Hematopoietic multipotent progenitor cell treated with erythropoietin and hydrocortisone succinate and interleukin-3 and kit ligand, for 8 days (in vitro differentiated cells): ENCODE measurements around the gene VPS11.
A peak's percentile ranks its signal among the peaks of the same experiment; 100 is the strongest.
"Not testable (repeated sequence)": the region's sequence is repeated elsewhere in the genome, so short reads cannot be mapped to it uniquely, and the experiment has no call there.

ENCODE experiments used
- DNase-seq: peaks from one replicate; pipeline ENCODE4 v3.0.0-alpha.2; 2015

The VPS11 gene

DNA sequence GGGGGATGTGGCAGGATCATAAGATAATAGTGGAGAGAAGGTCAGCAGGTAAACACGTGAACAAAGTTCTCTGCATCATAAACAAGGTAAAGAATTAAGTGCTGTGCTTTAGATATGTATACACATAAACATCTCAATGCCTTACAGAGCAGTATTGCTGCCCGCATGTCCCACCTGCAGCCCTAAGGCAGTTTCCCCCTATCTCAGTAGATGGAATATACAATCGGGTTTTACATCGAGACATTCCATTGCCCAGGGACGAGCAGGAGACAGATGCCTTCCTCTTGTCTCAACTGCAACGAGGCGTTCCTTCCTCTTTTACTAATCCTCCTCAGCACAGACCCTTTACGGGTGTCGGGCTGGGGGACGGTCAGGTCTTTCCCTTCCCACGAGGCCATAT lies 28.1 kb upstream of the VPS11 start:
- DNase-seq, result not testable (repeated sequence)

DNA sequence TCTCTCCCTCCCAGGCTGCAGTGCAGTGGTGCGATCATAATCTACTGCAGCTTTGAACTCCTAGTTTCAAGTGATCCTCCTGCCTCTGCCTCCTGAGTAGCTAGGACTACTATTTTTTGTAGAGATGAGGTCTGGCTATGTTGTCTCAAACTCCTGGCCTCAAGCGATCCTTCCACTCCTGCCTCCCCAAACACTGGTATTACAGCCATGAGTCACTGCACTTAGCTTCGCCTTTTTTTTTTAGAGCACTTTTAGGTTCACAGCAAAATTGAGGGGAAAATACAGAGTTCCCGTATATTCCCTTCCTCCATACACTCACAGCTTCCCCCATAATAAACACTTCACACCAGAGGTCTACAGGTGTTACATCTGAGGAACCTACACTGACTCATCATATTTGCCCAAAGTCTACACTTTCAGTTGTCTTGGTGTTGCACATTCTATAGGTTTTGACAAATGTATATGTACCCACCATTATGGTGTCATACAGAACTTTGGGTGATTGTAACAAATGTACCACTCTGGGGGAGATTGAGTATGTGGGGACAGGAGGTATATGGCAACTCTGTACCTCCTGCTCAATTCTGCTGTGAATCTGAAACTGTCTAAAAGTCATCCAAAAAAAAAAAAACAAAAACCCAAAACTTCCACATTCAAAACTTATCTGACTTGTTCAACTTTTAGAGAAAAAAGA lies 25.6 kb upstream of the VPS11 start:
- DNase-seq, result no peak

DNA sequence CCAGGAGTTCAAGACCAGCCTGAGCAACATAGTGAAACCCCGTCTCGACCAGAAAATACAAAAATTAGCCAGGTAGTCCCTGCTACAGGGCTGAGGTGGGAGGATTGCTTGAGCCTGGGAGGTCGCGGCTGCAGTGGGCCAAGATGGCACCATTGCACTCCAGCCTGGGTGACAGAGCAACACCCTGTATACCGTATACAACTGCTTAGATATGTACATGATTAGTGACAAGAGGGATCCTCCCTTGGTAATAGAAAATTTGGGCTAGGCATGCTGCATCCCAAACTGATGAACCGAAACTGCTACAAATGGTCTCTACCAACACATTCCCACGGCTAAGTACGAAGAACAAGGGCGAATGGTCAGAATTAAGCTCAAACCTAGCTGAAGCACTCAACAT lies 24.7 kb upstream of the VPS11 start:
- DNase-seq, result no peak

DNA sequence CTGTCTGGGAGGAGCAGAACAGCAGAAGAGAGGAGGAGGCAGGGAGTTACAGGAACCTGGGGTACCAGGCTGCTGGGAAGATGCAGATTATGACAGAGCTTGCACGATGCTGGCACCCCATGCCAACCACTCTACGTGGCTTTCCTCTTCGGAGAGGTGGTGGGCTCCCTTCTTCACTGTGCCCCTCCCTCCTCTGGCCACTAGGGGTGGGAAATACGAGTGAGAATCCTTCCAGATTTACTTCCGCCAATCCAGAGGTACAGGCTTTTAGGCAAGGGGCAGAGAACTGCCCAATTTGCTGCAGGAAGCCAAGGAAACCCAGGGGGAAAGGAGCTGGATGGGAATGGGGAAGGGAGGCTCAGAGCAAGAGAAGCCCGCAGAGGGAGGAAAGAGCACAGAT lies 22.9 kb upstream of the VPS11 start:
- DNase-seq, result no peak

DNA sequence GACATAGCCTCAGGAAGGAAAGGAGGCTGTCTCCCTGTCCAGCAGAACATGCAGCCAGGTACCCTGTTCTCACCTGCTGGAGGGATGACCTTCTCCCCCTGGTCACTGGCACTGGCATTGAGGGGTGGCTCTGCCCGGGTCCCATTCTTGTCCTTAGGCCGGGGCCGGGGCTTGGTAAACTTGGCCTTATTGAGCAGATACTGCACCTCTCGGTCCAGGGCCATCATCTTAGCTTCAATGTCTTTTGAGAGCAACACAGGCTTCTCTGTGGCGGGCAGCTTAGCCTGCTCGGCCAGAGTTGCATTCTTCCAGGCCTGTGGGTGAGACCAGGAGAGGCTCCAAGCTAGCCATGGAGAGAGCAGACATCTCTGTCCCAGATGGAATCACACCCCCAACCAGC lies 21.1 kb upstream of the VPS11 start:
- DNase-seq, result no peak

DNA sequence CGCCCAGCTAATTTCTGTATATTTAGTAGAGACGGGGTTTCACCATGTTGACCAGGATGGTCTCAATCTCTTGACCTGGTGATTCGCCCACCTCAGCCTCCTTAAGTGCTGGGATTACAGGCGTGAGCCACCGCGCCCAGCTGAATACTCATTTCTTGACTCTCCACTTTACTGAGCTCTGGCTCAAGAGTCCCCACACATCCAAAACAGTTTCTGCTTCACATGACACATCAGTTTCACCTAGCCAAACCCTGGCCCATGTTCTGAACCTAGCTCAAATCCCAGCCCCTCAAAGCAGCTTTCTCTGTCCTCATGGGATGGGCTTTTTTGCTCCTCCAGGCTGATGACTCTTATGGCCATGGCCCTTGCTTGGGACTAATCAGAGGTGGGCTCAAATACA lies 20.4 kb upstream of the VPS11 start:
- DNase-seq, result no peak

DNA sequence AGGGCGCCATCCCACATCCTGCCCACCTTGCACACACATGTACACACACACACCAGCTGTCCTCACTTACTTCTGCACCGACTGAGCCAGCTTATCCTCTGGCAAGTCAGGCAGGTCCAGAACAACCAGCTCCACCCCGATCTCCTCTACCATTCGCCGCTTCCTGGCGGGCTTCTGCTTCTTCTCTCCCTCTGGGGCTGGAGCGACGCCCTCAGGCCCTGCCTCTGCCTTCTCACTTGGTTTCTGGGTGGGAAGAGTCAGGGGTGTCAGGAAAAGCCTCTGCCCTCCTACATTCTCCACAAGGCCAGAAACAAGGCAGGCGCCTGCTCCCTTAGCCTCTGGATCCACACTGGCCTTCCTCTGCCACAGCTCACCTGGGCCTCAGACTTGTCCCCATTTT lies 19.0 kb upstream of the VPS11 start:
- DNase-seq, result no peak

DNA sequence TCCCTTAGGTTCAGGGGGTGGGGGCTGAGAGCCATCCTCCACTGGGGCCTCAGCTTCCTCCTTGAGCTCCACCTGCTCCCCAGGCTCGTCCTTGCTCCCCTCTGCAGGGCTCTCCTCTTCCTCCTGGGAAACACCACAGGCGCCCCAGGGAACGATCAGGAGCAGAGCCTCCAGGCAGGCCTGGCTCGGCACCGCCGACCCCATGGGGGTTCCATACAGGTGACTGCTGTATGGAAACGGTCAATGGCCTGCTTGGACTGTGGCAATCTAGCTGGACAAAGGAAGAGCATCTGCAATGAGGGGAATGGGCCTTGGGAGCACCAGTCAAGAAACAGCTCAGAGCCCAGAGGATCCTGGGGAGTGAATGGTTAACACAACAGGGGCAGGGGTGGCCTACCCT lies 18.5 kb upstream of the VPS11 start:
- no peak for DNase-seq

DNA sequence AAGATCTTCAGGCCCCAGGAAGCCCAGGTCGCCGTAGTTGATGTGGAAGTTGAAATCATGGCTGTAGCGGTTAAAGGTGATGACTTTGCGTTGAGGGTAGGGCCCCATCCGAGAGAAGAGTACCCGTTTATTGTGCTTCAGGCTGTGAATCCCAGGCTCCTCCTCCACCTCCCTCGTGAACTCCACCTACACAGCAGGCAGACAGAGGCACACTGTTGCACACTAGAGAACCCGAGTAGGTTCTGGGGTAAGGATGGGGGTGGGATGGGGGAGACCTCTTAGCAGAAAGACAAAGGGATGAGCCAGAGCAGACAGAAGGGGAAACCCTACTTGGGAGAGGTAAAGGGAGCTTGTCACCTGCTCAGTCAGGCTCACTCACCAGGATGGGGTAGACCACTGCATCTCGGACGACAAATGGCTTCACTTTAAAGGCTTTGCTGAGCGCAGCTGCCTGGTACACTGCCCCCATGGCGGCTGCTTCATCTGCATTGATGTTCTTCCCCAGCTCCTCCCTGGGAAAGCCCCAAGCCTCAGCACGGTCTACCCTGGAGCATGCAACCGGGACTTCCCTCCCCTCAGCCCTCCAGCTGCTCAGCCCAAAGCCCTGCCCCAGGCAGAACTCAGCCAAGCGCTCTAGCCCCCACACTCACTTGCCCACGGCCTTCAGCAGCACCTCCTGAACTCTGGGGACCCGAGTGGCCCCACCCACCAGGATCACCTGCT lies 16.0 kb upstream of the VPS11 start:
- no peak for DNase-seq

DNA sequence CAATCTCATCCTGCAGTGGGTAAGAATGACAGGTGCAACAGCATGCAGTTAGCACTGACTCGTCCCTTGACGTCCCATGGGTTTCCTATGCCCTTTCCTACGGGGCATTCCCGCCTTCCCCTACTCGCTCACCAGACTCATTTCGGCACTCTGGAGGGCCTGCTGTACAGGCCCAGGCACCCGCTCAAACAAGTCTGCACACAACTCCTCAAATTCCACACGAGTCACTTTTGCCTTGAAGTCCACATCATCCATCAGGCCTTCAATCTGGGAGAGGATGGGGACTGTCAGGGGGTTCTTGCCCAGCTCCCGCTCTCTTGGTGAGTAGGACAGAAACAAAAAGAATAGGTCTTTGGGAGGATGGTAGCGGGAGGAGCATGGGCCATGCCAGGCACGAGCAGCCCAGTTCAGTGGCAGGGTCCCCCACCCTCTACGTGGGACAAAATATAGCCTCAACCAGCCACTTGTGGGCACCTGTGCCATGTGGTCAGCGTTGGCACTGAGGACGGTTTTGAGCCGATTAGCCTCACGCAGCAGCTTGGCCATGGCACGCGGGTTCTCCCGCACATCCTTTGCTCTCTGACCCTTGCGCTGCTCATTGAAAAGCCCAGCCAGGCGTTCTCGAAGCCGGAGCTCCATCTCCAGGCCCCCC lies 15.3 kb upstream of the VPS11 start:
- DNase-seq, result no peak

DNA sequence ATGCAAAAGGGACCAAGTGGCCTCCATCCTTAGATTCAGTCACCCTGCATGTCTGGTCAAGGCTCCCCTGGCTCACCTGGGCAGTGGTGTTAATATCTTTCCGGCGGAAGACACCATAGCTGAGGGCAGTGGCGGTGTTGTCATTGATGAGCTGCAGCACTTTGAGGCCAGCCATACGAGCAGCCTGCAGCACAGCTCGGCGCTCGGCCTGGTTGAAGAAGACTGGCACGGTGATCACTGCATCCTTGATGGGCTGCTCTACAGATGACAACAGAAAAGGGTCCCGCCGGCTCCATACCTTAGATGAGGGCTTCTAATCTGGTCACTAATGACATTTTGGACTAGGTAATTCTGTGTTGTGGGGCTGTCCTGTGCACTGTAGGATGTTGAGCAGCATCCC lies 13.2 kb upstream of the VPS11 start:
- DNase-seq, result no peak

DNA sequence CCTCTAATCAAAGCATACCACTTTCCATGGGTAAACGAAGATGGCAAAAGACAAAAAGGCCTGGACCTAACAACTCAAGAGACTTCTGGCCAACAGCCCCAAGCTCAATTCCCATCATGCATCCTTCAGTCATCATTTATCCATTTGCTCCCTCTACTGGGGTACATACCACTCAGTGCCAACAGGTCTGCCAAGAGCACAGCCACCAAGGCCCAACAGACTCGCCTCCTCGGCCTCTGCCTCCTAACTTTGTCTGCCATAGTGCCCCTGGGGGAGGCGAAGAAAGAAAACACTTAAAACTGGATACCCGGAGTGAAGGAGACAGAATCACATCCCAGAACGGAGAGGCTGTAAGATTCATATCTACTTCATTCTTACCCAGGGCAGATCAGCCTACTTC lies 11.7 kb upstream of the VPS11 start:
- peak; percentile 75 for DNase-seq

DNA sequence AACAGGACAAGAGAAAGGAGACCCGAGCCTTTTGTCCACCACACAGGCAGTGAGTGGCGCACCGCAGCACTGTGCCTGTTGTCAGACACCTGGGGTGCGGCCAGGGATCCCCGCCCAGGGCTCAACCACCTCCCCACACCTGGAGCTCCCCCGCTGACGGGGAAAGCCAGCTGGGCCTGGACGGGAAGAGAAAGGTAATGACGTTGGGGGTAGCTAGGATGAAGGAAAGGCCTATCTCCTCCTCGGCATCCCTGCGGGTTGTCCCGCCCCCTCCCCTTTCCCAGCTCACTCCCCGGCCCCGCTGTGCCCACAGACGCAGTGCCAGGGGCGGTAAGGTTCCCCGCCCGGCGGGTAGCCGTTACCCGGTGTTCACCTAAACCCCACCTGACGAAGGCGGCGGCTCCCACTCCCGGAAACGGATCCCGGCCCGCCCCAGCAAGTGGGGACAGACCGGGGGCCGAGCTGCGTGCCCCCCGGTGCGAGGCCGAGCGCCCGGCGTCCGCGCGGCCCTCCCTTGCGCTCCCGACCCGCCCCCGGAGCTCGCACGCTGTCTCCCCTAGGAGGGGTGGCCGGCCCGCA lies 11.1 kb upstream of the VPS11 start:
- peak; percentile 8 for DNase-seq

DNA sequence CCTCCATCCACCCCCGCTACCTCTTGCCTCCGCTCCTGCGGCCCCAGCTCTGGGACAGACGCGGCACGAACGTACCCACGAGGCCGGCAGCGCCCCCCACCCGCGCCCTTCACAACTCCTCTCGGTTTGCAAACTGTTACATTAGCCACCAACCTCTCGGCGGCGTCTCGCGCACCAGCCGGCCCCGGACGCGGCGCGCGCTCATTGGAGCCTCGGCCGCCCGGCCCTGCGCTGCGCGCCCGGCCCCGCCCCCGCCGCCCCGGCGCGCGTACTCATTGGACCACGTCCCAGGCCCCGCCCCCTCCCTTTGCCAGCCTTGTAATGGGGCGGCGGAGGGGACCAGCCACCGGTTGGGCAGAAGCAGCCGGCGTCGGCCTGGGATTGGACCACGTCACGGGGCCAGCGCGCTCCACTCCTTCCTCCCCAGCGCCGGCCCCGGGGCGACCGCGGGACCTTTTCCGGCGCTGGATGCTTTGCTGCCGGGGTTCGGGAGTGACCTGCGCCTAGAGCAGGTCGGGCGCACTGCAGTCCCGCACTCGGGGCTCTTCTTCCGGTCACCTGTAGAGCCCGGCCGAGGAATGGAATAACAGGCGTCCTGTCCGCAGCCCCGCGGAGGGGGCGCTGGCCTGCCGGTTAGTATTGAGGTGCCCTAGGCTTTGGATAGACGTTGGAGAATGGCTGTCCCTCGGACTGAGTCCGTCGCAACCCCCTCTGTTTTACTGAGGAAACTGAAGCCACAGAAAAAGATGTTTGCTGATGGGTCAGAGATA lies 10.4 kb upstream of the VPS11 start, which contains the start of gene HYOU1:
Gene HYOU1, minus strand, starts transcription at position 206 of the 770 bp plus-strand sequence. CDS start 1,045 bp downstream, outside the sequence.
- peak; percentile 94 for DNase-seq

DNA sequence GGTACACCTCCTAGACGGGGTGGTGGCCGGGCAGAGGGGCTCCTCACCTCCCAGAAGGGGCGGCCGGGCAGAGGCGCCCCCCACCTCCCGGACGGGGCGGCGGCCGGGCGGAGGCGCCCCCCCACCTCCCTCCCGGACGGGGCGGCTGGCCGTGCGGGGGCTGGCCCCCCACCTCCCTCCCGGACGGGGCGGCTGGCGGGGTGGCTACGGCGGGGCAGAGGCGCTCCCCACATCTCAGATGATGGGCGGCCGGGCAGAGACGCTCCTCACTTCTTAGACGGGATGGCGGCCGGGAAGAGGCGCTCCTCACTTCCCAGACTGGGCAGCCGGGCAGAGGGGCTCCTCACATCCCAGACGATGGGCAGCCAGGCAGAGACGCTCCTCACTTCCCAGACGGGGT lies 8.5 kb upstream of the VPS11 start:
- not testable (repeated sequence) for DNase-seq

DNA sequence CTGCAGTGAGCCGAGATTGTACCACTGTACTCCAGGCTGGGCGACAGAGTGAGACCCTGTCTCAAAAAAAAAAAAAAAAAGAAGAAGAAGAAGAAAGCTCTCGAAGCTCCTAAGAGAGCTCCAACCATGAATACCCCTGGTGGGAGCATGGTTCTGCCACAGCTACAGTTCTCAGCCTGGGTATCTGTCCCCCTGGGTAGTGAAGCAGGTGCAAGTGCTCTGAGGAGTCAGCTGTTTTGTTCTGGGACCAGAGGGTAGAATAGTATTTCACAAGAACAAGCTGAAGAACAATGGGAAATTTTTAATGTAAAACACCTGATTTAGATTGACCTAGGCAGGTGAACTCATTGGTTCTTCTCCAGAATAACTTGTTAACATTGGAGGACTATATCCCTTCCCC lies 6.4 kb upstream of the VPS11 start:
- no peak for DNase-seq

DNA sequence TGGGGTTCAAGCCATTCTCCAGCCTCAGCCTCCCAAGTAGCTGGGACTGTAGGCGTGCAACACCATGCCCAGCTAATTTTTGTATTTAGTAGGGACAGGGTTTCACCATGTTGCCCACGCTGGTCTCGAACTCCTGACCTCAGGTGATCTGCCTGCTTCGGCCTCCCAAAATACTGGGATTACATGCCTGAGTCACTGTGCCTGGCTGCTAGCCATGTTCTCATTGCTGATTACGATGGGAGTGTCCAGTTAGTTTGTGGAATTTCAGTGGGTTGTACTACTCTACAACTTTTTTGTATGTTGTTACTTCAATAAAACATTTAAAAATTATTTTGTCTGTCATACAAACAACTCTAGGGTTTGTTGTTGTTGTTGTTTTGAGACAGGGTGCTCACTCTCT lies 4.8 kb upstream of the VPS11 start:
- peak; percentile 86 for DNase-seq

DNA sequence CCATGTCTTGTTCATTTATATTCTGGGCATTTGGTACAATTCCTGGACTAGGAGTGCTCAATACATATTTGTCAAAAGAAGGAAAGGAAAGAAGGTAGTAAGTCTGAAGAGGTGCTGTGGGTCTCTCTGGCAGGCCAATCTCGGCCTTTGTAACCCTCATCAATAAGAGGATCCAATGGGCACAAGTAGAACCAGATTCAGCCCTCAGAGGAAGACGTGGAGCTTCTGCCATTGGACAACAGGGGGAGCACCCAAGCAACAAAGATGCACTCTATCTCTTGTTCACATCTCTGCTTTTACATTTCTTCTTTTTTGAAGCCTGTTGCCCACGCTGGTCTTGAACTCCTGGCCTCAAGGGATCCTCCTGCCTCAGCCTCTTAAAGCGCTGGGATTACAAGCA lies 2.2 kb upstream of the VPS11 start:
- DNase-seq, result peak; percentile 87

DNA sequence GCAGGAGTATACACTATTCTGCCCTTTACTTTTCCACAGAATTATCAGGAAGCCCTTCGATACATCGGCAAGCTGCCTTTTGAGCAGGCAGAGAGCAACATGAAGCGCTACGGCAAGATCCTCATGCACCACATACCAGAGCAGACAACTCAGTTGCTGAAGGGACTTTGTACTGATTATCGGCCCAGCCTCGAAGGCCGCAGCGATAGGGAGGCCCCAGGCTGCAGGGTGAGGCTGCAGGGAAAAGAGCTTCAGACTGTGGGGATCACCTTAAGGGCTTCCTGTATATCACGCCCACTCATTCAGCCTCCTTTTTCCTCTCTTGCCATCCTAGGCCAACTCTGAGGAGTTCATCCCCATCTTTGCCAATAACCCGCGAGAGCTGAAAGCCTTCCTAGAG lies 10.2 kb downstream of the VPS11 start:
- no peak for DNase-seq

DNA sequence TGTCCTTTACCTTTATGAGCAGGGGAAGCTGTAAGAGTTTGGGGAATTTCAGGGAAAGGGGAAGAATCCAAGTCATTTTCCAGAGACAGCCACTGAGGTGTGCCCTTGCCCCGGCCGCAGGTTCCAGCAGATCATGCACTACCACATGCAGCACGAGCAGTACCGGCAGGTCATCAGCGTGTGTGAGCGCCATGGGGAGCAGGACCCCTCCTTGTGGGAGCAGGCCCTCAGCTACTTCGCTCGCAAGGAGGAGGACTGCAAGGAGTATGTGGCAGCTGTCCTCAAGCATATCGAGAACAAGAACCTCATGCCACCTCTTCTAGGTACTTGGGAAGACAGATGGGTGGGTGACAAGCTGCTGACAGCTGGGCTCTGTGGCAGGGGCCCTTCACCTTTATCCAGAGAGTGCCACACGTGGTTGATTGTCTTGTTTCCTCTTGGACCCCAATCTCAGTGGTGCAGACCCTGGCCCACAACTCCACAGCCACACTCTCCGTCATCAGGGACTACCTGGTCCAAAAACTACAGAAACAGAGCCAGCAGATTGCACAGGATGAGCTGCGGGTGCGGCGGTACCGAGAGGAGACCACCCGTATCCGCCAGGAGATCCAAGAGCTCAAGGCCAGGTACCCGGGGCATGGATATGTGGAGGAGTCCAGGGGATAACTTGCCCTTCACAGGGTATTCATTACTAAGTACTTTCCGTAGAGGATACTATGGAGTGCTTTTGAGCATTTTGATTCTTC lies 11.2 kb downstream of the VPS11 start:
- no peak for DNase-seq

DNA sequence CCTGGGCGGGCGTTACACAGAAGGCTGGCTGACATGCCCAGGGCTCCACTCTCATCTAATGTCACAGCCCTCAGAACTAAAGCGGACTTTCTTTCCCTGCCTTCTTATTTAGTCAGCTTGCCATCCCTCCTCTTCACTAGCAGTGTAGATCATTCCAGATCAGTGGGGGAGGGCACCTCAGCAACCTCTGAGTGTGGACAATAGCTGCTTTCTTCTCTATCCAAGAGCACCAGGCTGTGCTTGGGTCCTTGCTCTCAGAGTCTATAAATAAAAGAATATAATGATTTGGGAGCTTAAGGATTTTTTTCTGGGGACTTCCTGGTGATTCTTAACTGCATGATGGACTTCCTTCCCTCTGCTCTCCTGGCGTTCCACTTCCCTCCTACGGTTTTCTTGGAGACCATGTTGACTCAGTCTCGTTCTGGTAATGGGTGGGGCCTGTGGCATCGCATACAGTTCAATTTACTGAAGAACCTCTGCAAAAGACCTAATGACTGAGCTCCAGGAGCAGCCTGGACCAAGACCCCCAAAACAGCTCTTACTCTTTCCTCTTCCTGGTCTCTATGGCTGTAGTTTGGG lies 14.2 kb downstream of the VPS11 start:
- DNase-seq, result no peak
